Measurements from ENCODE around the gene DHDH. TPM values are rescaled to one million over a fixed set of nuclear protein-coding genes. Genes with fewer than 3 reads are reported as not detected.

The DHDH gene
- polyA plus RNA-seq, 6 donors from 2014 or later = 0.32 TPM; not detected in 5

DNA sequence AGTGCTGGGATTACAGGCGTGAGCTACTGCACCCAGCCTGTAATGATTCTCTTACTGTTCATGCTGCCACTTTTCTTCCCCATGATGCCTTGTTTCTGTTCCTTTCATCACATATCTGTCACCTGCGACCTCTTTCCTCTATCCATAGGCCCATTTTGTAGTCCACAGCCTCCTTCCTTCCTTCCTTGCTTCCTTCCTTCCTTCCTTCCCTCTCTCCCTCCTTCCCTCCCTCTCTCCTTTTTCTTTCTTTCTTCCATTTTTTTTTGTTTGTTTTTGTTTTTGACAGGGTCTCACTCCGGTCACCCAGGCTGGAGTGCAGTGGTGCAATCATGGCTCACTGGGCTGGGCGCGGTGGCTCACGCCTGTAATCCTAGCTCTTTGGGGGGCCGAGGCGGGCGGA lies 55.4 kb downstream of the DHDH start:
- Mint-ChIP-seq H3K27ac (peak overlapping the region in 1 of 6 donors; percentile 70), H3K9me3 (peaks cover 0 to 2% (median 0%) of the 10 kb centered on the region in 7 donors), H3K4me1 (peaks cover 19 to 36% (median 24%) of the 10 kb centered on the region in 3 donors), H3K4me3 (peak overlapping the region in 1 of 8 donors; percentile 71), H3K27me3 (no peaks in the 10 kb centered on the region), H3K36me3 (peaks cover 9 to 17% of the 10 kb centered on the region in 2 donors)
- ATAC-seq (ENCODE audit: low read depth in 2 of 2) (no peak), DNase-seq (no peak)

DNA sequence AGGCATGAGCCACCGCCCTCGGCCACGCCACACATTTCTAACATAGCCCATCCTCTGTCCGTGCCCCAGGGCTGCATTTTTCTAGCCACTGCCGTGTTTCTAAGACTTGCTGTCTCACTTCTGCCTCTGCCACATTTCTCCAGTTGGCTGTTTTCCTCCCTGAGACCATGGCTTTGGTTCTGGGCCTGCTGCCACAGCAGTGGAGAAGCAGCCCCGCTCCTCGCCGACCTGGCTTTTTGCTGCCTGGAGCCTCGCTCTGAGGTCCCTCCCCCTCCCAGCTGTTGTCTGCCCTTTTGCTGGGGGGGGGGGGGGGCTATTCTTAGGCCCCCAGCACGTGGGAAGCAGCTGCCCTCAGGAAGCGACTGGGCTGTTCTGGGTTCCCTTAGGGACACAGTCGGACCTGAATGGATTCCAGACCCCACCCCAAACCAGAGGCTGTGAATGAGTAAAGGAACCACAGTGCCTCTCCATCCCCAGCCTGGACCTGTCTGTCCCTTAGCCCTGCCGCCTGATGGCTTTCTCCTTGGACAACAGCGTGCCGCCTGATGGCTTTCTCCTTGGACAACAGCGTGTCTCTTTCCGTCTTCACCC lies 56.3 kb downstream of the DHDH start:
- Mint-ChIP-seq H3K36me3 (peaks cover 9 to 17% of the 10 kb centered on the region in 2 donors), H3K27me3 (no peaks in the 10 kb centered on the region), H3K4me3 (peak overlapping the region in 2 of 8 donors; percentile 3 to 57), H3K27ac (peak overlapping the region in 2 of 6 donors; percentile 65 to 87), H3K4me1 (peaks cover 25 to 42% (median 32%) of the 10 kb centered on the region in 3 donors), H3K9me3 (peaks cover 0 to 2% (median 0%) of the 10 kb centered on the region in 7 donors)
- DNase-seq = no peak
- ATAC-seq (ENCODE audit: low read depth in 2 of 2) = no peak

DNA sequence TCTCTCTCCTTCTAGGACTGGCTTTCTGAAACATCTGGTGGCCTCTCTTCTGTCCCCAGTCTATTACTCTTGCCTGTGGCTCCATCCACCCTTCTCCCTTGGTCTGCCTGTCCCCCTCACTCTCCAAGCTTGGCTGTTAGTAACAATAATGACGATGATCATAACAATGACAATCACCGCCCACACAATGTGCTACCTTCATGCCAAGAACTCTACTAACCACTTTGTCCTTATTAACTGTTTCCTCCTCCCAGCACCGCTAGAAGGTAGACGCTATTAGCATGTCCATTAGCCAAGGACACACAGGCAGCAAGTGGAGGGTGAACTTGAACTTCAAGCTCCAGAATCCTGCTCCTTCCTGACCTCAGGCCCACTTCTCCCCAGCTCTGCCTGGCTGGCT lies 56.9 kb downstream of the DHDH start:
- DNase-seq = no peak
- H3K9me3 Mint-ChIP-seq = peaks cover 0 to 2% (median 0%) of the 10 kb centered on the region in 7 donors
- no peak for ATAC-seq (ENCODE audit: low read depth in 2 of 2)
- H3K36me3 Mint-ChIP-seq = peaks cover 9 to 17% of the 10 kb centered on the region in 2 donors
- H3K4me1 Mint-ChIP-seq = peaks cover 31 to 48% (median 37%) of the 10 kb centered on the region in 3 donors
- H3K4me3 Mint-ChIP-seq = peak overlapping the region in 2 of 8 donors; percentile 6 to 57
- H3K27me3 Mint-ChIP-seq = no peaks in the 10 kb centered on the region
- peak overlapping the region in 1 of 6 donors; percentile 86 for H3K27ac Mint-ChIP-seq

DNA sequence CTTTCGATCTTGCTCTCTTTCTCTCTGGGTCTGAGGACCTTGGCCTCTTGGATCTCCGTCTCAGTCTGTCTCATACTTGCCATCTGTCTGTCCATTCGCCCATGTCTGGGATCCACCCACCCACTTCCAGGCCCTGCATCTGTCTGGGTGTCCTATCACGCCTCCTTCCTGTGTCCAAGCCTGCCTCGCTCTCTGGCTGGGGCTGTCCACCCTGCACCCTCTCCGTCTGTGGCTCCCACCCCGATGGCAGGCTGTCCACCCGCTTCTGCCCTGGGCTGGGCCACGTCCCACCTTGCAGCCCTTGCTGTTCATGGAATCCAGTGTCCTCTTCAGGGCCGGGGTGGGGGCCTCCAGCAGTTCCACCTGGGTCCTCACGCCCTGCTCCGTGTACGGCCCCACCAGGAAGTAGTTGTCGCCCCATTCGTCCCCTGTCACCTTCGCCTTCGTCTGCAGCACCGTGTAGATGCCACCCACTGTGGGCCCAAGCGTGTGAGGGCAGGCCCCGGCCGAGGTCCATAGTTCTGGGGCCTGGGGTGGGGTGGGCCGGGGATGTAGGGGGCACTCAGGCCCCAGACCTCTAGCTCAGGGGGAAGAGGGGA lies 57.6 kb downstream of the DHDH start:
- Mint-ChIP-seq H3K4me3 (peak overlapping the region in 2 of 8 donors; percentile 24 to 28), H3K27me3 (no peaks in the 10 kb centered on the region), H3K27ac (peak overlapping the region in 3 of 6 donors; percentile 15 to 57 (median 42)), H3K4me1 (peaks cover 32 to 48% (median 37%) of the 10 kb centered on the region in 3 donors), H3K36me3 (peaks cover 9 to 17% of the 10 kb centered on the region in 2 donors), H3K9me3 (peaks cover 0 to 2% (median 0%) of the 10 kb centered on the region in 7 donors)
- DNase-seq (no peak), ATAC-seq (ENCODE audit: low read depth in 2 of 2) (no peak)

DNA sequence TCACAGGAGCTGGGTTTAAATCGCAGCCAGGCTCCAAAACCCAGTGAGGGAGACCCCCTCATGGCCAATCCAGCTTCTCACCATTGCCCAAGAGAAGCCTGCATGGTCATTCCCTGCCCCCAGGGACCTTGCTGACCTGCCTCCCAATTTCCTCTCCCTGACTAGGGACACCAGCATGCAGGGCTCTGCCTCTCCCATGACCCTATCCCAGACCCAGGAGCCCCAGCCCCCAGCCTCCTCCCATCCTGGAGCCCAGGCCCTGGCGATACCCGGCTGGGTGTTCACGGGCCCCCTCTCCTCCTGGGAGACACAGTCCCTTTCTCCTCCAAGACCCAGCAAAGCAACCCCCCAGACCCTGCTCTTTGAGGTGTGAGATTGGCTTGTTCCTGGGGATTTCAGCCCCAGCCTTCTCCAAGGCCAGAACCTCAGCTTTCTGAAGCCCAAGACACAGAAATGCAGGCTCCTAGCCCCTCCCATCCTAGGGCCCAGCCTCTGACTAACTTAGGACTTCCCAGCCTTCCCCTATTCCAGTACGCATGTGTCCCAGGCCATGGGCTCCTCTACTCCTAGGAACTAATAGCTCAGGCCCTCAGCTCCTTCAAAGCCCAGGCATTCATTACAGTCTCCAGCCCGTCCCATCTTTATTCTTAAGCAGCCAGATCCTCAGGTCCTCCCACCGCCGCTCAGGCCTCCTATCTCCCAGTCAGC lies 58.5 kb downstream of the DHDH start:
- ATAC-seq (ENCODE audit: low read depth in 2 of 2) (no peak), DNase-seq (no peak)
- H3K27me3 Mint-ChIP-seq = no peaks in the 10 kb centered on the region
- peaks cover 0 to 2% (median 0%) of the 10 kb centered on the region in 7 donors for H3K9me3 Mint-ChIP-seq
- H3K4me3 Mint-ChIP-seq = peak overlapping the region; percentile 89 to 100 (median 96)
- peaks cover 36 to 50% (median 37%) of the 10 kb centered on the region in 3 donors for H3K4me1 Mint-ChIP-seq
- peak overlapping the region in 4 of 6 donors; percentile 20 to 97 (median 89) for H3K27ac Mint-ChIP-seq
- H3K36me3 Mint-ChIP-seq = peaks cover 9 to 17% of the 10 kb centered on the region in 2 donors

DNA sequence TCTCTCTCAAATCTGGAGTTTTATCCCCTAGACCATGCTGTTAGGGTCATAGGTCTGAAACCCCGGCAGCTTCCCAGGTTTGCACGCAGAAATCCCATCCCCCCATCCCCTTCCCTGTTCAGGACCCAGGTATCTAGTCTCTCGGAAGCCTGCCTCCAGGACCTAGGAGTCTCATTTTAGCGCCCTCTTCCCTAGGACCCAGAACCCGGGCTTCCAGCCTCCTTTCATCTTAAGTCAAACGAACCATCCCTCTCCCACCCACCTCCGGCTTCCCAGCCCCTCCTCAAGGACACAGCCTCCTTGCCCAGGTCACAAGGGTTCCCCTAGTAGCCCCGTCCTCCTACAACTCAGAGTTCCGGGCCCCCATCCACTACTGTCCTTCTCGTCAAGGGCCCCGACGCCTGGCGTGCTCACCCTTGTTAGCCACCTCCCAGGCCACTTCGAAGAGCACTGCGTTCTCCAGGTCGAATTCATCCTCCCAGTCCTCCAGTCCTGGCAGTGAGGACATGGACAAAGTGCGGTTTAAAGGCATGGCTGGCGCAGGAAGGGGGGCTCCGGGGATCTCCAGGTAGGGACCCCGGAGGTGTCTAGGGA lies 59.2 kb downstream of the DHDH start:
- peaks cover 34 to 48% (median 41%) of the 10 kb centered on the region in 3 donors for H3K4me1 Mint-ChIP-seq
- ATAC-seq (ENCODE audit: low read depth in 2 of 2) = no peak
- no peaks in the 10 kb centered on the region for H3K27me3 Mint-ChIP-seq
- H3K36me3 Mint-ChIP-seq = peaks cover 9 to 17% of the 10 kb centered on the region in 2 donors
- H3K27ac Mint-ChIP-seq = peak overlapping the region; percentile 33 to 99 (median 89)
- H3K9me3 Mint-ChIP-seq = peaks cover 0 to 2% (median 0%) of the 10 kb centered on the region in 7 donors
- DNase-seq = no peak
- H3K4me3 Mint-ChIP-seq = peak overlapping the region; percentile 89 to 100 (median 96)

DNA sequence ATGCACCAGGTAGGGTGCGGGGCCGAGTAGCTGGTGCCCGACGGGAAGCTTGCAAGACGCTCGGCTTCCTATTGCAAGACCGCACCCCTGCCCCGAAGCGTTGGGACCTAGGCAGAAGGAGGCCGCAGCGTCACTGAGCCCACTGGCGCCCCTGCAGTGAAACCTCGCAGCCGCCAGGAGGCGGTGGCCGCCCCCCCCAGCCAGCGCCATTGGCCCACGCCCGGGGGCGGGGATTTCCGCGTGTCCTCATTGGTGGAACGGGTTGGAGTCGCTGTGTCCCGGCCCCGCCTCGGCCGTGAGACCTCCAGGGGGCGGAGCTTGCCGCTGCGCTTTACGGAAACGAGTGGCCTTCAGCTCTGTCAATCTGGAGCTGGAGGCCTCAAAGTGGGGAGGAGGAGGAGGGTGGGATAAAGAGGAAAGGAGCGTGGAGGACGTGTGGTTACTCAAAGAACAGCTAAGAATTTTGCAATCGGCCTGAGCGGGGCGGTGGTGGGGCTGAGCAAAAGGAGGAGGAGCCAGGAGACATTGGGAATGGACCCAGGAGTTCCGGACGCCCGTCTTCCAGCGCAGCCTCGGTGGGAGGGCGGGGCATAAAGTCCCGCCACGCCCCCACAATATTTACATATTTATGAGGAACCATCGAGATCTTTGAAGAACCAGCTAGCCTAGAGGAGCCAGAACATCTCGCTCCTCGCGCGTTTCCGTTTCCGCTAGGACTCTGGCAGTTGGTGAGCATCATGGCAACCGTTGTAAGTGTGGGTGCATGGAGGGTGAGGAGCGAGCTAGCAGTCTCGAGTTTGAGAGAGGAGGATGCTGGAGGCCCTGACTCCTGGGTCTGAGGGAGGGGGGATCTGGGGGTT lies 59.9 kb downstream of the DHDH start, which contains the start of the genes GYS1 and RUVBL2:
GYS1 (minus strand) TSS at position 135 of the 860 bp plus-strand sequence. CDS start 197 bp downstream, outside the sequence.
RUVBL2 (plus strand) TSS at position 713 of the 860 bp plus-strand sequence; CDS start at position 738, 25 bp downstream.
- DNase-seq = peak; percentile 99
- peaks cover 0 to 2% (median 0%) of the 10 kb centered on the region in 7 donors for H3K9me3 Mint-ChIP-seq
- H3K4me1 Mint-ChIP-seq = peaks cover 39 to 49% (median 46%) of the 10 kb centered on the region in 3 donors
- H3K4me3 Mint-ChIP-seq = peak within 1 kb of the TSS; percentile 89 to 100 (median 96)
- peak within 1 kb of the TSS; percentile 93 to 99 (median 98) for H3K27ac Mint-ChIP-seq
- H3K36me3 Mint-ChIP-seq = peaks cover 6 to 9% of the 10 kb centered on the region in 2 donors
- ATAC-seq (ENCODE audit: low read depth in 2 of 2) = peak; percentile 89 to 90
- H3K27me3 Mint-ChIP-seq = no peaks in the 10 kb centered on the region

DNA sequence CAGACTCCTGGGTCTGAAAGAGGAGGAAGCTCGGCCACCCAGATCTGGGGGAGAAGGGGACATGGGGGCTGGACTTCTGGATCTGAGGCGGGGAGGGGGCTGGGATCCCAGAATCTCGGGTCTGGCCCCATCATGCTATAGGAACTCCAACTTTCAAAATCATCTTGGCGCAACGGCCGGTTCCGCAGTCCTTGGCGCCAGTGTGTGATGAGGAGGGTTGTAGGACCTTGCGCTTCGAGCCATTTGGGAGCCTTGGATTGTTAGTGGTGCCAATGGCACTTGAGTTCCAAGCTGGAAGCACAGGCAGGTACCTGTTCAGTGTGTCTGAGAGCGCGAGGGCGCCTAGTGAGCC lies 60.5 kb downstream of the DHDH start:
- Mint-ChIP-seq H3K27ac (peak overlapping the region; percentile 93 to 99 (median 98)), H3K27me3 (no peaks in the 10 kb centered on the region), H3K9me3 (peaks cover 0 to 2% (median 0%) of the 10 kb centered on the region in 7 donors), H3K4me1 (peaks cover 39 to 49% (median 47%) of the 10 kb centered on the region in 3 donors), H3K36me3 (peaks cover 0 to 3% of the 10 kb centered on the region in 2 donors), H3K4me3 (peak overlapping the region; percentile 89 to 100 (median 96))
- no peak for DNase-seq
- ATAC-seq (ENCODE audit: low read depth in 2 of 2) = no peak

Other genes starting within 250 kb of the DHDH start
- under 1 TPM in 3 of 6 donors, not detected in 3; 0.11 to 0.26 (median 0.17) TPM for gene FUT2, start 237.7 kb upstream of the DHDH start, polyA plus RNA-seq (ENCODE audit: low read depth in 6 of 6)
- gene MAMSTR, start 214.0 kb upstream of the DHDH start, polyA plus RNA-seq (ENCODE audit: low read depth in 6 of 6) = under 1 TPM in 5 of 6 donors, not detected in 1; 0.21 to 0.70 (median 0.31) TPM
- gene RASIP1, start 193.1 kb upstream of the DHDH start, polyA plus RNA-seq (ENCODE audit: low read depth in 6 of 6) = under 1 TPM in 1 of 6 donors, not detected in 5; 0.48 TPM
- not detected for gene IZUMO1, start 186.8 kb upstream of the DHDH start, polyA plus RNA-seq (ENCODE audit: low read depth in 6 of 6)
- not detected for gene FUT1, start 181.1 kb upstream of the DHDH start, polyA plus RNA-seq (ENCODE audit: low read depth in 6 of 6)
- gene FGF21, start 178.2 kb upstream of the DHDH start, polyA plus RNA-seq (ENCODE audit: low read depth in 6 of 6) = not detected
- 10 to 100 TPM; 16.3 to 29.5 (median 22.2) TPM for gene BCAT2, start 122.7 kb upstream of the DHDH start, polyA plus RNA-seq (ENCODE audit: low read depth in 6 of 6)
- 1 to 10 TPM in 4 of 6 donors, under 1 TPM in 1, not detected in 1; 1.00 to 3.3 (median 1.4) TPM for gene HSD17B14, start 97.2 kb upstream of the DHDH start, polyA plus RNA-seq (ENCODE audit: low read depth in 6 of 6)
- 10 to 100 TPM in 1 of 6 donors, 1 to 10 TPM in 5; 4.4 to 15.3 (median 8.7) TPM for gene PLEKHA4, start 65.1 kb upstream of the DHDH start, polyA plus RNA-seq (ENCODE audit: low read depth in 6 of 6)
- gene PPP1R15A, start 61.3 kb upstream of the DHDH start, polyA plus RNA-seq (ENCODE audit: low read depth in 6 of 6) = 100 to 1,000 TPM in 5 of 6 donors, 10 to 100 TPM in 1; 98.9 to 436 (median 172) TPM
- not detected for gene TULP2, start 35.0 kb upstream of the DHDH start, polyA plus RNA-seq (ENCODE audit: low read depth in 6 of 6)
- 10 to 100 TPM; 48.8 to 90.6 (median 54.6) TPM for gene NUCB1, start 33.4 kb upstream of the DHDH start, polyA plus RNA-seq (ENCODE audit: low read depth in 6 of 6)
- 10 to 100 TPM; 56.0 to 88.2 (median 68.3) TPM for gene BAX, start 21.2 kb downstream of the DHDH start, polyA plus RNA-seq (ENCODE audit: low read depth in 6 of 6)
- gene FTL, start 31.6 kb downstream of the DHDH start, polyA plus RNA-seq (ENCODE audit: low read depth in 6 of 6) = 1,000 to 10,000 TPM; 5,752 to 7,301 (median 6,284) TPM
- gene GYS1, start 59.6 kb downstream of the DHDH start, polyA plus RNA-seq (ENCODE audit: low read depth in 6 of 6) = 10 to 100 TPM; 16.0 to 24.1 (median 20.5) TPM
- gene RUVBL2, start 60.2 kb downstream of the DHDH start, polyA plus RNA-seq (ENCODE audit: low read depth in 6 of 6) = 10 to 100 TPM; 39.7 to 63.2 (median 50.0) TPM
- not detected for gene LHB, start 83.4 kb downstream of the DHDH start, polyA plus RNA-seq (ENCODE audit: low read depth in 6 of 6)
- not detected for gene CGB3, start 90.6 kb downstream of the DHDH start, polyA plus RNA-seq (ENCODE audit: low read depth in 6 of 6)
- gene CGB2, start 98.2 kb downstream of the DHDH start, polyA plus RNA-seq (ENCODE audit: low read depth in 6 of 6) = not detected
- not detected for gene CGB1, start 103.2 kb downstream of the DHDH start, polyA plus RNA-seq (ENCODE audit: low read depth in 6 of 6)
- gene CGB5, start 110.1 kb downstream of the DHDH start, polyA plus RNA-seq (ENCODE audit: low read depth in 6 of 6) = not detected
- not detected for gene CGB8, start 115.4 kb downstream of the DHDH start, polyA plus RNA-seq (ENCODE audit: low read depth in 6 of 6)
- not detected for gene CGB7, start 124.0 kb downstream of the DHDH start, polyA plus RNA-seq (ENCODE audit: low read depth in 6 of 6)
- gene NTF4, start 131.1 kb downstream of the DHDH start, polyA plus RNA-seq (ENCODE audit: low read depth in 6 of 6) = not detected
- not detected for gene KCNA7, start 139.0 kb downstream of the DHDH start, polyA plus RNA-seq (ENCODE audit: low read depth in 6 of 6)
- gene SNRNP70, start 151.8 kb downstream of the DHDH start, polyA plus RNA-seq (ENCODE audit: low read depth in 6 of 6) = 10 to 100 TPM; 29.8 to 63.5 (median 41.6) TPM
- 1 to 10 TPM in 5 of 6 donors, not detected in 1; 2.8 to 5.0 (median 3.5) TPM for gene LIN7B, start 180.7 kb downstream of the DHDH start, polyA plus RNA-seq (ENCODE audit: low read depth in 6 of 6)
- gene C19orf73, start 185.4 kb downstream of the DHDH start, polyA plus RNA-seq (ENCODE audit: low read depth in 6 of 6) = 1 to 10 TPM; 2.8 to 6.3 (median 5.8) TPM
- under 1 TPM in 2 of 6 donors, not detected in 4; 0.23 to 0.26 TPM for gene PPFIA3, start 185.8 kb downstream of the DHDH start, polyA plus RNA-seq (ENCODE audit: low read depth in 6 of 6)
- gene HRC, start 221.7 kb downstream of the DHDH start, polyA plus RNA-seq (ENCODE audit: low read depth in 6 of 6) = not detected
- gene TRPM4, start 224.1 kb downstream of the DHDH start, polyA plus RNA-seq (ENCODE audit: low read depth in 6 of 6) = under 1 TPM in 1 of 6 donors, not detected in 5; 0.45 TPM

All from naive B cell (primary cell).